ENCODE data around the gene CACNA1I. TPM values are rescaled to one million over a fixed set of nuclear protein-coding genes. Genes with fewer than 3 reads are reported as not detected.

The CACNA1I gene
- total RNA-seq, 4 donors from 2014 or later: 0.16 to 0.57 (median 0.20) TPM

DNA sequence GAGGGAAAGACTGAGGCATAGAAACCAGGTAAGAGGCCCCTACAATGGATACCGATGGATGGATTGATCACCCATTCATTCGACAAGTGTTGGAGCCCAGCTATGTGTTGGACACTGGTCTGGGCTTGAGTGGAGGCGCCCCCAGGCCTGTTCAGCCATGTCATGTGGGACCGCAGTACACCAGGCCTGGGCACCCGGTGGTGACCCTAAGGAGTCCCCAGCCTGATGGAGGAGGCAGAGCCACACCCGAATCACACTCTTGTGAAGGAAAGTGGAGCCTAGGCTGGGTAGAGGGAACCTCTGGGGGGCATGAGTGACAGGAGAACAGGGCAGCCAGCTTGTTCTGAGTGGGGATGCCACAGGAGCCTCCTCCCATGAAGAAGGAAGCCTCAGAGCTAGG, 10.2 kb downstream of the CACNA1I start:
- TF ChIP-seq, protein P1, sequence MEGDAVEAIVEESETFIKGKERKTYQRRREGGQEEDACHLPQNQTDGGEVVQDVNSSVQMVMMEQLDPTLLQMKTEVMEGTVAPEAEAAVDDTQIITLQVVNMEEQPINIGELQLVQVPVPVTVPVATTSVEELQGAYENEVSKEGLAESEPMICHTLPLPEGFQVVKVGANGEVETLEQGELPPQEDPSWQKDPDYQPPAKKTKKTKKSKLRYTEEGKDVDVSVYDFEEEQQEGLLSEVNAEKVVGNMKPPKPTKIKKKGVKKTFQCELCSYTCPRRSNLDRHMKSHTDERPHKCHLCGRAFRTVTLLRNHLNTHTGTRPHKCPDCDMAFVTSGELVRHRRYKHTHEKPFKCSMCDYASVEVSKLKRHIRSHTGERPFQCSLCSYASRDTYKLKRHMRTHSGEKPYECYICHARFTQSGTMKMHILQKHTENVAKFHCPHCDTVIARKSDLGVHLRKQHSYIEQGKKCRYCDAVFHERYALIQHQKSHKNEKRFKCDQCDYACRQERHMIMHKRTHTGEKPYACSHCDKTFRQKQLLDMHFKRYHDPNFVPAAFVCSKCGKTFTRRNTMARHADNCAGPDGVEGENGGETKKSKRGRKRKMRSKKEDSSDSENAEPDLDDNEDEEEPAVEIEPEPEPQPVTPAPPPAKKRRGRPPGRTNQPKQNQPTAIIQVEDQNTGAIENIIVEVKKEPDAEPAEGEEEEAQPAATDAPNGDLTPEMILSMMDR (IDR thresholded peaks at IDR 0.05; ENCODE audit: low read depth): no peak

DNA sequence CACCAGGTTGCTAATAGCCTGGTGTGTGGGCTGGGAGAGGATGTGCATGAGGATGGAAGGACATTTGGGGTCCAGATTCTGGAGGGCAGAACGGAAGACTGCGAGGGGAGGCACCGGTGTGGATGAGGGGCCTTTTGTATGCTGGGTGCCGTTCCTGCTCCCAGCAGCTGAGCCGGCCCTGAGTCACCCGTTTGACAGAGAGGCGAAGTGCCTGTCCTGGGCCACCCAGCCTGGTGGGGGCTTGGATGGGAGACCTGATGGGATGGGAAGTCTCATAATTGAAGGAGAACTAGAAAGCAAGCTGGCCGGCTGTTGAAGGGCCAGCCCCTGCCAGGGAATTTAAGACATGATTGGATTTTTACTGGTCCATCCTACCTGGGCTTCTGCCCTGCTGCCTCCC, 10.8 kb downstream of the CACNA1I start:
- TF ChIP-seq, protein P1 (IDR thresholded peaks at IDR 0.05; ENCODE audit: low read depth): no peak

DNA sequence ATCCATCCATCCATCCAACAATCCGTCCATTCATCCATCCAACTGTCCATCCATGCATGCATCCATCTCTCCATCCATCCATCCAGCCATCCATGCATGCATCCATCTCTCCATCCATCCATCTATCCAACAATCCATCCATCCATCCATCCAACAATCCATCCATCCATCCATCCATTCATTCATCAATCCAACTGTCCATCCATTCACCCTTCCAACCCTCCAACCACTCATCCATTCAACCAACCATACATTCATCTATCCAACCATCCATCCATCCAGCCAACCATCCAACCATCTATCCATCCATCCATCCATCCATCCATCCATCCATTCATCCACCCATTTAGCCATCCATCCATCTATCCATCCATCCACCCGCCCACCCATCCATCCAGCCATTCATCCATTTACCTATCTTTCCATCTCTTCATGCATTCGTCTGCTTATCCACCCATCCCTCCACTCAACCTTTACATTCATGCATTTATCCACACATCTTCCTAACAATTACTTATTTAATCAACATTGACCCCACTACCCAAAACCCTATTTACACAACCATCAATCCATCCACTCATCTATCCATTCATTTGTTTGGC, 12.6 kb downstream of the CACNA1I start:
- TF ChIP-seq, protein P1 (IDR thresholded peaks at IDR 0.05; ENCODE audit: low read depth): no peak

DNA sequence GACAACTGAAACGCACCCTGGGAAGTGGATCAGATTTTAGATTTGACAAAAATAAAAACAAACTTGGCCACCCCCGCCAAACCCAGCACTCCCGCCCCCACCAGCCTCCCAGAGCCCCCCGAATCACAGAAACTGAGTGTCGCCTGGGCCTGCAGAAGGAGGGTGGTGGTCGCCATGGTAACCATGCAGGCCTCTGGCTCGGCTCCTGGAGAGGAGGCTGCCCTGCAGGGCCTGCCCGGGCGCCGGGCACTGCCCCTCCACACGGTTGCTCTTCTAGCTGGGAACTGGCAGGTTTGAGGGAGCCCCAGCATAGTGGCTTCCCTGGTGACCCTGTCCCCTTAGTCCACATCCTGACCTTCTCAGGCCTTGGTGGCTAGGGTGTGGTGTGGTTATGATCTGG, 19.3 kb downstream of the CACNA1I start:
- TF ChIP-seq, protein P1 (IDR thresholded peaks at IDR 0.05; ENCODE audit: low read depth): no peak

DNA sequence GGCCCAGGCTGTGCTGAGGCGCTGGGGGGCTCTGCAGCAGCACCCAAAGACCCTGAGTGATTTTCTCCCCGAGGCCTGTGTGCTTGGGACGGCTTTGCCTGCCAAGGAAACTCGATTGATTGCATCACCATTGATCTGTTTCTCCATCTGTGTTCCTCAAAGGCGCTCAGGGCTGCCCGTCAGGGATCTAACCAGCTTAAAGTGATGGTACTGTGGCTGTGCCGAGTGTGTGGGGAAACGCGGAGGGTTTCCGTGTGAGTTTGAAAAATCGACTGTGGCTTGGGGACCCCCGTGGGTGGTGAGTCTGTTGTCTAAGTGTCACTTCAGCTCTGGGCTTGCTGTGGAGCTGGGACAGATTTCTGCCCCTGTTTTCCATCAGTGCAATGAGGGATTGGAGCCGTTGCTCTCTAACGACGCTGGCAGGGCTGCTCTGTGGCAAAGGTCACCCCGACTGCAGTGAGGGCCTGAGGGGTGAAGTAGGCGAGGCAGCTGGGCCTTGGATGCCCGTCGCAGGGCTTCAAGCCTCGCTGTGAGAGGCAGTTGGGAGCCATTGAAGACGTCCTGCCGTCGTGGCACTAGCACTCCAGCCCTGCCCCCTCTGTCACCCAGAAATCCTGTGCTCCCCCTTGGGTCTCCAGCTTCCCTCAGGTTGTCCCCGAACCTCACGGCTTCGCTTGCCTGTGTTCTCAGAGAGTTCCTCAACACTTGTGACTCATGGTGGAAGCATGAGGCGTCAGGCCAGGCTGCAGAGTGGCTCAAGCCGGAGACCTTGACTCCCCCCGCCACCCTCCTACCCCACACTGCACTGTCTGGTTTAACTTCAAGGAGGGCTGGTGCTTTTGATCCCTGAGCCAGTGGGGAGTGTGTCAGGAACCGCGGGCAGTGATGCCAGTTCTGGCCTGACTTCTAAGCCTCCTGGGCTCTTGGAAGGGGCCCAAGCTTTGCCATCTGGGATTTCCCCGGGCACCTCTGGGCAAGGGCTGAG, 21.8 kb downstream of the CACNA1I start:
- TF ChIP-seq, protein P1 (IDR thresholded peaks at IDR 0.05; ENCODE audit: low read depth): no peak

DNA sequence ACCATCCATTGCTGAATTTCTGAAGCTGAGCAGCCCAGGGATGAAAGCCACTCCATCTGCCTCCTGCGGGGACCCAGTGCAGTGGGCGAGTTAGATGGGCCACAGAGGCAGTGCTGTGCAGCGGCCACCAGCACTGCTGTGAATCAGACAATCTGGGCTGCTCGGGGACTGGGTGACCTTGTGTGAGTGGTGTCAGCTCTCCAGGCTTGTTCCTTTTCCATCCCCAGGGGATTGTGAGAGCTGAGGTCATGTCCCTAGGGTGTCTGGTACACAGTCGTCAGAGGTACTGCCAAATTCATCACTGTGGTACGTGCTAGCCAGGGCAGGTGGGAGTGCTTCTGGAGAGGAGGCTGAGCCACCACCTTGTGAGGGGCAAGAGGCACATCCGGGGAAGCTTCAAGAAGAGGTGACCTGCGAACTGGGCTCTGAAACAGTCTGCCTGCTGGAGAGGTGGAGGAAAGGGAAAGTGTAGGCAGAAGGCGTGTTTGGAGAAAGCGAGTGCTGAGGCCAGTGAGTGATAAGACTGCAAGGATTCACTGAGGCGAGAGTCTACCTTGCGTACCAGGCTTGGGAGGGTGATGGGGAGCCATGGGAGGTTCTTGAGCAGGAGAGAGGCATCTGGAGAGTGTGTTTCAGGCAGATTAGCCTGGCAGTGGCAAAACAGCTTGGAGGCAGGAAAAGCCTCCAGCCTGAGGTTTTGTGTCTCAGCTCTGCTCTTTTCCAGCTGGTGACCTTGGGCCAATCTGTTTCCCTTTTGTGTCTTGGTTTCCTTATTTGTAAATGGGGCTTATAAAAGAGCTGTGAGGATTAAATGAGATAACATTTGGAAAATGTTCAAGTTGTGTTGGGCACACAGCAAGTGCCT, 22.7 kb downstream of the CACNA1I start:
- TF ChIP-seq, protein P1 (IDR thresholded peaks at IDR 0.05; ENCODE audit: low read depth): no peak
